OCI-LY3 (cell line): Measurements from ENCODE around the gene CNTN5.

Source experiments
- CTCF ChIP-seq: fragments of 200-600, 300-600 bp; sonication (generic); IDR thresholded peaks from 2 replicates; pipeline ENCODE4 v1.5.1; 2014; ENCODE audit warnings: antibody characterized with exemption, low read length, low read depth
- EZH2phosphoT487 ChIP-seq: fragments of 200-600 bp; shearing (Covaris generic); IDR thresholded peaks from 2 replicates; pipeline ENCODE4 v1.6.1; 2018; ENCODE audit warnings: antibody characterized with exemption, mixed run types, low read depth

GRCh38 chr11:99325847-99326246, 305.1 kb downstream of the CNTN5 start:
- TF ChIP-seq CTCF (no peak), EZH2phosphoT487 (no peak)
